ENCODE measurements around the gene GALNT13.

DNA sequence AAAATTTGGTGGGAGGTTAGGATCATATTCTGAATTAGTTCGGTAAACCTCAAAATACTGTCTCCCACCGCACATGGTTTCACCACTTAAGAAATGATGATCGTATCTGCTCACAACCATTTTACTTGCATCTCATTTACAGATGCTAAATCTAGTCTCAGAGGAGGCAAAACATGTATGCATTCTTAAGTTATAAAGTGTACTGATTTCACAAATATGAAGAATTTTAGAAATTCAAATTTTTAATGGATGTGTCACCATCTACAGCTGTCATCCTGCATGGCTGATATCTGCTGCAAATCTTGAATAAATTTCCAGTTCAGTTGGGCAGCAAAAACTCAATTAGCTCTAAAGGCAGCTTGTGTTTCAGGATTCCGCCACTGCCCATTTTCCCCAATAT, 583.4 kb downstream of the GALNT13 start:
- no peak for TF ChIP-seq POLR2A (IDR thresholded peaks at IDR 0.05)
- no peak for TF ChIP-seq CTCF (IDR thresholded peaks at IDR 0.05)
